GM18498 (cell line): Measurements from ENCODE around the gene CKAP2L.
"Not testable (repeated sequence)": the region's sequence is repeated elsewhere in the genome, so short reads cannot be mapped to it uniquely, and the experiment has no call there.

ENCODE experiments used
- ATAC-seq: cut with Tn5 transposase; IDR thresholded peaks from one replicate; pipeline ENCODE4 v1.9.1; 2021; ENCODE audit warnings: mild to moderate bottlenecking, moderate library complexity; ENCODE audit not compliant: unreplicated experiment

CKAP2L gene

DNA sequence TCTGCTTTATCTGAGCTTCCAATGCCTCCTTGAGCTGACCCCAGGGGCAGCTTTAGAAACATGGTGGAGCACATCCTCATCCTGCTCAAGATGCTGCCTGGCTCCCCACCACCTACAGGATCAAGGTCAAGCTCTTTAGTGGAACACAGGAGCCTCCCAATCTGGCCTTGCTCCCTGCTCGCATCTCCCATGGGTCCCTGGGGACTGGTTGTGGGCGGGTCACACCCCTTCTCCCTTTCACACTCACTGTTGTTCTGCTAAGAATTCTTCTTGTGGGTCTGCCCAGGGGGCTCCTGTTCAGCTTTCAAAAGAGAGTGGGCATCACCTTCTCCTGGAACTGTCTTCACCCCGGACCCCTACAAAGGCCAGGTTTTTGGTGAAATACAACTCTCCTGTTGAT lies 51.9 kb downstream of the CKAP2L start:
- no peak for ATAC-seq

DNA sequence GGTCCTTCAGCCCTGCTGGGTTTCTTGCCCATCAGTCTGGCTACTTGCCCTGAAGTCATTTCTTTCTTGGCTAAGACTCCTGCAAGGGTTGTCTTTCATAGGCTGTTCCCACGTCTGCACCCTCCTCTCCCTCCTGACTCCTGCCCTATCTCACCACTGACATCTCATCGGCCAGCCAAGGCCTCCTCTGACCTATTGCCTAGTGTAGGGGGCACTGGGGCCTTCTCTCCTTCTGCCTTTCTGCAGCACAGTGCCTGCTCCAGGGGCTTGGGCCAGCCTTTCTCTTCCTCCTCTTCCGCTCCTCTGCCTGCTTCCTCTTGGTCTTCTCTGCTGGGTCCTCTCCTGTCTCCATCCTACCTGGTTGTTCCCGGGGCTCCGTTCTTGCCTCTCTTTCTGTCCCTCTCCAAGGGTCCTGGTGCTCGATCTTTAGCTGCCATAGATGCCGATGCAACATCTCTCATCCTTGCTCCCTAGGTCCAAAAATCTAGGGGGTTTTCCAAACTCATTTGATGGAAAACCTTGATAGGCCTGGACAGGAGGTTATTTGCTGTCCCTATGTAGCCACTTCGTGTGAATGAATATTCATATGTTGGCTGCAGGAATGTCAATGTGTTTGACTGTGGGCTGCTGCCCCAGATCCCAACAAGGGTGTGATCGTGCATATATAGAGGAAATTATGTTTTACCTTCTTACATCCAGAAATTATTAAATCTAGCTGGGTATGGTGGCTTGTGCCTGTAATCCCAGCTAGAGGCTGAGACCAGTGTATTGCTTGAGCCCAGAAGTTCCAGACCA lies 53.3 kb downstream of the CKAP2L start:
- ATAC-seq, result no peak

DNA sequence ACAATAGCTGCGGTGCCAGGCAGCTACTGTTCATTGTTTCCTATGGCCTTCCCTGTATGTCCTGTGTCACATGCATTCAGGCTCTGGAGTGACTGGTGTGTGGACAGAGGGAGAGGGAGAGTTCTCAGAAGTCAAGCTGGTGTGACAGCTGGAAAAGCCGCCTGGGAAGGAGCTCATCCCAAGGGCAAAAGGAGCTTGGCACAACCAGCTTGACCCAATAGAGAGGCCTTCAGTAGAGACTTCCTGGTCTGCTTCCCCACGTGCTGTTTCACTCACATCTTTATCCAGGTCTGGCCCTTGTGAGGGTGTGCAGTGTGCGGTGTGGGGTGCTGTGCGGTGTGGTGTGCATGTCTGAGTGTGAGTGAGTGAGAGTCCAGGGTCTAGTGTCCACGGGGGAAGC lies 54.7 kb downstream of the CKAP2L start:
- ATAC-seq, result no peak

DNA sequence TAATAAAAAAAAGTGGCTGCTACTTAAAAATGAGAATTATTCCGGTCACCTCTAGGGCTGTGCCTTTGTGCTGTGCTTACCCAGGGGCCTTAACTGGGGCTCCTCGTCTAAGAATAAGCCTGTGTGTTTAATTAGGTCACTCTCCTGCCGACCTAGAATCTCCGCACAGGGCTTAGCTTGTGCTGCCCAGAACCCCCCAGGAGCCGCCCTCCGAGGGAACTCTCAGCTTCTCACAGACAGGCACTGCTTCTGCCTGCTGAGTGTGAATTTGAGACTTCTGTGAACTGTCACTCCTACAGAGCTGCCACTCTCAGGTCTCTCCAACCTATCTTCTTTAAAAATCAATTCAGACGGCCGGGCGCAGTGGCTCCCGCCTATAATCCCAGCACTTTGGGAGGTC lies 55.4 kb downstream of the CKAP2L start:
- ATAC-seq, result no peak

DNA sequence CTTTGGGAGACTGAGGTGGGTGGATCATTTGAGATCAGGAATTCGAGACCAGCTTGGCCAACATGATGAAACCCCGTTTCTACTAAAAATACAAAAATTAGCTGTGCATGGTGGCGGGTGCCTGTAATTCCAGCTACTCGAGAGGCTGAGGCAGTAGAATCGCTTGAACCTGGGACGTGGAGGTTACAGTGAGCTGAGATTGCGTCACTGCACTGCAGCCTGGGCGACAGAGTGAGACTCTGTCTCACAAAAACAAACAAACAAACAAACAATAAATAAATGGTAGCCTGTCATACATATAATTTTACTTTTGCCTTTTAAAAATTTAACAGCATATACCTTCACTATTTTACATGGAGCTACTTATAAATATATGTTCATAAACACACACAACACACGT lies 57.5 kb downstream of the CKAP2L start:
- not testable (repeated sequence) for ATAC-seq

DNA sequence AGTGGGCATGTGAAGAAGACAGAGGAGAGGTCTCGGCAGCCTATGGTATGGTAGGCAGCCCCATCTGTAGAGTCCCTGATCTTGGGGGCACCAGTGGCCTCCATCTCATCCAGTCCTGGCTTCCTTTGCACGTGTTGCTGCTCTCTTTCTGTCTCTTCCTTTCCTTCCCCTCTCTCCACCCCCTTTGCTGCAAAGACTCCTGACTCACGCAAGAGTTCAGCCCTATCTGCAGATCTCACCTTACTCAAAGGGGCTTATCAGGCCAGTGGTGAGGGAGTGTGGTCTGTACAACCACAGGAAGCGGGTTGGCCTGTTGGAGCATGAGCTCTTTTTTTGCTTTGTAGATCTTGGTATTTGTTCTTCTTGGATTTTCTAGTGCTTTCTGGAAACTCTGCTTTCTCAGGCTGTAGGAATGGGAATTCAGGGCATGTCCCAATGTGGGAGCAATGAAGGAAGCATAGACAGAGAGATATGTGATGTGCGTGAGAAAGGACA lies 58.2 kb downstream of the CKAP2L start:
- peak; percentile 55 for ATAC-seq

DNA sequence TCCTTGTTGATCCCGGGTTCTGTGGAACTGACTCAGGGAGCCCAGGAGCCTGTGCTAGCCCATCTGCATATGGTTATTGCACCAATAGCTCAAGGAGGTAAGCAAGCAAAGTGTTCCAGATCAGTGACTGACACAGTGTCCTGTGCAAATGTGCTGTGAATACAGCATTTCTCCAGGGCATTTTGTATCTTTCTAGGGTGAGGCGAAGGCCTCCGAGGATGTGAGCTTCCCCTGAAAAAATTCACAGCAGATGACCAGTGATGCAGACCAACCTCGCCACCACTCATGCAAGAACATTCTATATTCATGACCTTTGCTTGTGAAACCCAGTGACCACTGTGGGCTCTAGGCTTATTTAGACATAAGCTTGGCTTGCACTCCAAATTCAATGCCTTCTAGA lies 58.8 kb downstream of the CKAP2L start:
- peak; percentile 4 for ATAC-seq

DNA sequence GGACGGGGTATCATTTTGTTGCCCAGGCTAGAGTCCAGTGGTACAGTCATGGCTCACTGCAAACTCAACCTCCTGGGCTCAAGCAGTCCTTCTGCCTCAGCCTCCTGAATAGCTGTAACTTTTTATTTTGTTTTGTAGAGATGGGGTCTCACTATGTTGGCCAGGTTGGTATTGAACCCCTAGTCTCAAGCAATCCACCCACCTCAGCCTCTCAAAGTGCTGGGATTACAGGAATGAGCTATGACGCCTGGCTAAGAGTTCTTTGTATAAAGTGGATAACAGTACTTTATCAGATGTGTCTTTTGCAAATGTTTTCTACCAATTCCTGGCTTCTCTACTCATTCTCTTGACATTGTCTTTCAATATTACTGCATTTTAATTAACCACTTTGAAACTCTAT lies 60.7 kb downstream of the CKAP2L start:
- ATAC-seq, result no peak

DNA sequence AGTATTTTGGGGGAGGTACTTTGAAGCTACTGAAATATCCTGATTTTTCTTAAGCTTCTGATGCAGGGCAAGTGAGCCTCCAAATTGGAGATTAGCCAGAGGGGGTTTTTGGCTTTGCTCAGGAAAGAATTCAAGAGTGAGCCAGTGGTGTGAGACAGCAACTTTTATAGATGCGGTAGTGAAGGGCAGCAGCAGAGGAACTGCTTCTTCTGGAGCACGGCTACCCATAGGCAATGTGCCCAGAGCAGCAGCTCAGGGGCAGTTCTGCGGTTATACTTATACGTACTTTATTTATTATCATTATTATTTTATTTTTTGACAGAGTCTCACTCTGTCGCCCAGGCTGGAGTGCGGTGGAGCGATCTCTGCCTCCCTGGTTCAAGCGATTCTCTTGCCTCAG lies 63.4 kb downstream of the CKAP2L start:
- ATAC-seq, result no peak

DNA sequence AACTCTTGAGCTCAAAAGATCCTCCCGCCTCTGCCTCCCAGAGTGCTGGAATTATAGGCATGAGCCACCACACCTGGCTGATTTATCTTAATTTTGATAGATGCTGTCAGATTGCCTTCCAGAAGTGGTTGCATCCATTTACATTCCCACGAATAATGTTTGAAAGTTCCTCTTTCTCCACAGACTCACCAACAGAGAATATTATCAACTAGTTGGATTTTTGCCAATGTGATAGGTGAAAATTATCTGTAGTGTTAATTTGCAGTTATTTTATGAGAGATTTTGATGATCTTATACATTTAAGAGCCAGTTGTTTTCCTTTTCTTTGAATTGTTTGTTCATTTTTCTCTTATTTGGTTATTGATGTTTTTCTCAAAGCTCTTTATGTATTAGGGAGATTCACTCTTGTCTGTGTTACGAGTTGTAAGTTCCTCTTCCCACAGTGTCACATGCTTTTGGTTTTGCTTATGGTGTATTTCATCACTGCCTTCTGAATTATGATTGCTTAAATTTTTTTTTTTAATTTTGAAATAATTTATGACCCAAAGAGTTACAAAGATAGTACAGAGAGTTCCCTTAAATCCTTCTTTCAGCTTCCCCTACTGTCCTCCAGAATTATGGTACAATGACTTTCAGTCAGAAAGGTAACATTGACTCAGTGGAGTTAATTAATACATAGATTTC lies 64.3 kb downstream of the CKAP2L start:
- no peak for ATAC-seq

DNA sequence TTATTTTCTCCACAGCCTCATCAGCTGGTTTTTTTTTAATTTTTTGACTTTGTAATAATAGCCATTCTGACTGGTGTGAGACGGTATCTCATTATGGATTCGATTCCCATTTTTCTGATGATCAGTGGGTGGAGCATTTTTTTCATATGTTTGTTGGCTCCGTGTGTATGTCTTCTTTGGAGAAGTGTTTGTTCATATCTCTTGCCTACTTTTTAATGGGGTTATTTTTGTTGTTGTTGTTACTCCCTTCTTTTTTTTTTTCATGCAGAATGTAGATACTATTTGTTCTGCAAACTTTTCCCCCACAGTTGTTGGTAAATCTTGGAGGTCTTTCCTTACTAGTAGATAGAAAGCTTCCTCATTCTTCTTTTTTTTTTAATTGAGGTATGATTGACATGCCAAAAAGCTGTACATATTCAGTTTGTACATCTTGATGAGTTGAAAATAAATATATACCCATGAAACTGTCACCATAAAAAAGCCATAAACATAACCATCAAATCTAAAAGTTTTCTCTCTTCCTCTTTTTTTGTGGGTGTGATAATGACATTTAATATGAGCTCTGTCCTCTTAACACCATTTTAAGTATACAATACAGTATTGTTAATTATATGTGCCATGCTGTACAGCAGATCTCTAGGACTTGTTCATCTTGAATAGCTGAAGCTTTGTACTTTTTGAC lies 65.4 kb downstream of the CKAP2L start:
- ATAC-seq, result no peak

DNA sequence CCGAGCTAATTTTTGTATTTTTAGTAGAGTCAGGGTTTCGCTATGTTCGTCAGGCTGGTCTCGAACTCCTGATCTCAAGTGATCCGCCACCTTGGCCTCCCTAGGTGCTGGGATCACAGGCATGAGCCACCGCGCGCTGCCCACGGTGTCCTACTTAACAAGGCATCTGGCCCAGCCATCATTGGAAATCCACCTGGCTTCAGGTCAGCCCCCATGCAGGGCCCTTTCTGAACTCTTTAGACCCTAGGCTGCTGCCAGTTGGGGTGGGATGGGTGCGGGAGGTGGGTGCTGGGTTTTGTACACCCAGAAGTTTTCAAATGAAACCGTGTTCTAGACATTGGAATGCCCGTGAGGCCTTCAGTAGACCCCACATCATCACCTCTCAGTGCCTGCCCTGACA lies 70.2 kb downstream of the CKAP2L start:
- no peak for ATAC-seq

DNA sequence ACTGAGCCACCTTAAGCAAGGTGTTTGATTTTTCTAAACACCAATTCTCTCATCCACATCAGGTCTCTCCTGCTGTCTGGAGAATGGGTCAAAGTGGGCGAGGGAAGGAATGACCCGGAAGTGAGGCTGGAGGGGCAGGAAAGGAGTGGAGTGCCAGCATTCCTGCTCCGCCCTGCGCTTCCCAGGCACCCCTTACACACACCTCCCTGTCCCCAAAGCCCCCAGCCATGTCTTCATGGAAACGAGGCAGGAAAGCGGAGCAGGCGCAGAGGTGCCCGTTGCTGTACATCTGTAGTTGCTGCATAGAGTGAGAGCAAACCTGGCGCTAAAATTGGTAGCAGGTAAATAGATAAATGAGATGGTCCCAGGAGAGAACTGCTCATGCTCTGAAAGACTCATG lies 70.8 kb downstream of the CKAP2L start:
- ATAC-seq, result no peak

DNA sequence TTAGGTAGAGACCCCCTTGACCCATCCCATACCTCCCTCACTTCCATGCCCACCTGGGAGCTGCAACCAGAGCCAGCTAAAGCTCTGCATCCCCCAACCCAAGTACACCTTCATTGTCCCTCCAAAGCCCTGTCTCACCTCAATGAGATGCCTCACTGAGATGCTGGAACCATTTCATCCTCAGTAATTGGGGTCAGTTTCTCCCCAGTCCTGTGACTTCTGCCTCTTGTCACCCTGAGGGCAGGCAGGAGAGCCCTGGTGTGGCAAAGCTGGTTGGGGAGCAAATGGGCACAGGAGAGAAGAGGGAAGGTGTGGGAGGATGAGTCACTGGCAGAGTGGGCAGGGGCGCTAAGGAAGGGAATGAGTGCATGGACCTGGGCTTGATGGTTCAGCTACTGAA lies 71.5 kb downstream of the CKAP2L start:
- no peak for ATAC-seq

DNA sequence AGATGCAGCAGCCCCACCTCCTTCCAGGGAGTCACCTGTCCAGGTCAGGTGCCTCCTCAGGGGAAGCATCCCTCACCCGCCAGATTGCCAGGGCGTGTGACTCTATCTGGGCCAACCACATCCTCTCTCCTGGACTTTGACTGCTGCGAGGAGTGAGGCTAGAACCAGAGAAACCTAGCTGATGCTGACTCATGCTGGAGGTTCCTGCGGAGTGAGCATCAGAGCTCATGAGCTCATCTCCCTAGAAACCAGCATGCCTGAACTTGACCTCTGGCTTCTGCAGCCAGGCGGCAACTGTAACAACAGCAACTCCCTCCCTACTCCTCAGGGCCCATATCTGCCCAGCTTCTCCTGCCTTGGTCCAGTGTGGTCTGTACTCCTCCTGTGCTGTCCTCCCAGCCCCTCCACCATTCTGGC lies 71.9 kb downstream of the CKAP2L start:
- ATAC-seq, result peak; percentile 90

DNA sequence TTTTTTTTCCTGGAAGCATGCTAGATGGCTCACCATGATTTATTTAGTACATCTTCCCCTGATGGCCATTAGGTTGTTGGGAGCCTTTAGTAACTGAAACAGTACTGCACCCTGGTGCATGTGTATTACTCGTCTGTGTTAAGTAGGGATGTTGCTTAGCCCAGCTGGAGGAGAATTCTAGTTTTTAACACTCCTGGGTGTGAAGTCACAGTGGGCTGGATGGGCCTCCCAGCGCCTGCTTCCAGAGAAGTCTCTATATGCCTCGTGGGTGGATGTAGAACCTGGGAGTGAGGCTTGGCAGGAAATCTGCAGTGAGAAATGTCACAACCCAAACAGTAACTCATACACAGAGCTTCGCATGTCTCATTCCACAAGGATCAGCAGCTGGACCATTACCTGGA lies 72.5 kb downstream of the CKAP2L start:
- ATAC-seq, result no peak

DNA sequence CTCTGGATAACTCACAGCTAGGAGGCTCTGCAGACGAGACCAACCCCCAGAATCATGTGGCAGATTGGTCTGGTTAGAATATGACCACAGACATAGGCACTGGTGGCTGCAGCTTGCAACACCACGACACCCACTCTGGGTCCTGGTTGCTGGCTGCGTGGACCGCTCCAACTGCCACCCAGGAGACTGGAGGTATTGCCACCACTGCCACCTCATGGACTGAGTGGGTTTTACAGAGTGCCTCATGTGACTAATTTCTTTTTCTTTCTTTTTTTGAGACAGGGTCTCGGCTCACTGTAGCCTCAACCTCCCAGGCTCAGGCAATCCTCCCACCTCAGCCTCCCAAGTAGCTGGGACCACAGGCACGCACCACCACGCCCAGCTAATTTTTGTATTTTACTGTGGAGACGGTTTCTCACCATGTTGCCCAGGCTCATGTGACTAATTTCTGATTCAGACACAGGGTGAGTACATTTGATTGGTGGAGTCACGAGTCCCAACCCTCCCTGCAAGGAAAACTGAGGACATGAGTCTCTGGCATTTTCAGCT lies 73.5 kb downstream of the CKAP2L start:
- peak; percentile 60 for ATAC-seq

DNA sequence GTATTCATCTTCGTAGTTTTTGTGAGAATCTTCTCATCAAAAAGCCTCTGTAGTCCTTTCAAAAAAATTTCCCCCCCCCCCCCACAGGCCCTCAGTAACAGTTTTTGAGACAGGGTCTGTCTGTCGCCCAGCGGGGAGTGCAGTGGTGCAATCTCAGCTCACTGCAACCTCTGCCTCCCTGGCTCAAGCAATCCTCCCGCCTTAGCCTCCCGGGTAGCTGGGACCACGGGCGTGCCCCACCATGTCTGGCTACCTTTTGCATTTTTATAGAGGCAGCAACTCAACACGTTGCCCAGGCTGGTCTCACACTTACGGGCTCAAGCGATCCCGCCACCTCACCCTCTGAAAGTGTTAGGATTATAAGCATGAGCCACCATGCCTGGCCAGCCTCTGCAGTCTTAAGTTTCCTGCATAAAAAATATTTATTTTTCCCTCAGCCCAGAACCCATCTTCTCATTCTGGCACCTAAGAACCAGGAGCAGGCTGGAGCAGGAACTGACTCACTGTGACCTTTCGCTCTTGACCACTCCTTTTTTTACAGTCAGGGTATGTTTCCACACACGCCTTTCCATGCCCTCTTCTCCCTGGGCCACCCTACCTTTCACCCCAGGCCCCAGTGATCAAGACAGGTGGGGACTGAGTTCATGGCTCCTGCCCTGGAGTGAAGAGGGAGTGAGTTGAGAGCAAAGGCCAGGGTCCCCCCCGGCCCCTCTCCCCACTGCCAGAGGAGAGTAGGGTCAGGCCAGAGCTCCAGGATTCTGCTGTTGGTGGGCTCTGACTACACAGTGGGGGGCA lies 76.1 kb downstream of the CKAP2L start:
- ATAC-seq, result no peak

DNA sequence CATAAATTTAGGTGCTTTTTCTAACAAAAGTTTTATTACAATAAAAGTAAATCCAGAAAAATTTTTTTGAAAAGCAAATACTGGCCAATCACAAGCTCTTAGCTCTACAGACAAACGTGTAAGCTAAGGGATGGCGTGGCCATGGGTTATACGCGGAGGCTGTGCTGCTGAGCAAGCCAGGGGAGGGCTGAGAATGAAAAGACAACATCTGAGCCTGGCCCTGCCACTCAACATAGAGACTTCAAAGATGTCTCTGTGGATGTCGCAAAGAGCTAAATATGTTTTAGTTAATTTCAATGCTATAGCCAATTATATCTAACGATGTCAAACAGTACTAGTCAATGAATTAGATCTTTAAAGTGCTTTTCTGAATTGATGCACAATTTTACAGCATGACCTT lies 76.9 kb downstream of the CKAP2L start:
- no peak for ATAC-seq
